Limb (tissue), 2 donors: ENCODE data around the gene PGC.

Source experiments
- DNase-seq, 2 donors: peaks; one replicate each; pipeline ENCODE4 v3.0.0-alpha.2; 2016; ENCODE audit errors: extremely low spot score in 2 of 2

The PGC gene

DNA sequence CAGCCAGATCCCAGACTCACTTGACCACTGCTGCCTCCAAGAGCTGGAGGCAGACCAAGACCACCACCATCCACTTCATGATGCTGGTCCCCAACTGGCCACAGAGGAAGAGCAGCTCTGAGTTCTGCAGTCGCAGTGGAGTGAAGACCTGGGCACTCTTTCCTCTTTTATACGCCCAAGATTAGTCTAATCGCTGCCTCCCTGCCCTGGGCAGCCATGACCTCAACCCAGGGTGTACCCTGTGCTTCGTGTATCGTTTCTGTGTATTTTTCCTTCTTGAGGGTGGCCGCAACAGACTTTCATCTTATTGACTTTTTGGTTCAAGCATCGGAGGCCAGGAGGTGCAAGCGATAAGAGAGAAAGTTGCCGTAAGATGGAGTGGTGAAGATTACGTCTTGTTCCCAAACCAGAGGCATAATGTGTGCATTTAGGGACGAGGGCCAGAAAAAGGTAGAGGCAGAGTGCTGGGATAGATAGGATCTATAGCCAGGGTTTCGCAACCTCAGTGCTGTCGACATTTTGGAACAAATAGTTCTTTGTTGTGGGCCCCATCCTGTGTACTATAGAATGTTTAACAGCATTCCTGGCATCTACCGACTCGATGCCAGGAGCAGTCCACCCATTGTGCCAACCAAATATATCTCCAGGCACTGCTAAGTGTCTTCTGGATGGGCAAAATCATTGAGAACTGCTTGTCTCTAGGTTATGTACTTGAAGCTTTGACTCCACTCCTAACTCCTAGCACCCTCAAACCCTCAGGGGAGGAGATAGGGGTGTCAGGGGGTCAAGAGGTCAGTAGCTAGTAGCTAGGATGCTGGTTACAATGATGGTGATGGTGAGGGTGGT lies at the start of gene PGC:
PGC (minus strand) TSS at position 142 of the 846 bp plus-strand sequence; CDS start at position 79, 63 bp downstream.
- peak in 1 of 2 donors; percentile 18 for DNase-seq

DNA sequence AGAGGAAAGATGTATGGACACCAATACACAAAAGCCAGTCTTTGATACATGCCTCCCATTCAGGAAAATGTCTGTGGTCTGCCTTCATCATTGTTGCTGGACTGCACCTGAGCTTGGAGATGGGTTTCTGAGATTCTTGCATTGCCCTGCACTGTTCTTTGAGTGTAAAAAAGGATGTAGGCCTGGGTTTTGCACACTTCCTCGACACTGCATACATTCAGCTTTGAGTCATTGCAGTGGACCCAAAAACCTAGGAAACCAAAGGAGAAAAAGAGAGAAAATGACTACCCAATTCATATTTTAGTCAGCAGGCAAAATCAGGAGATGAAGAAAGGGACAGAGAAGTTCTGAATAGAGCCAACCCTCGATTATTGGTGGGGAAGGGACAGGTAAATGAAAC lies 49.3 kb upstream of the PGC start:
- no peak for DNase-seq

- DNase-seq = no peak
These were observed 44.8 kb upstream of the PGC start for GRCh38 chr6:41791984-41792383.

DNA sequence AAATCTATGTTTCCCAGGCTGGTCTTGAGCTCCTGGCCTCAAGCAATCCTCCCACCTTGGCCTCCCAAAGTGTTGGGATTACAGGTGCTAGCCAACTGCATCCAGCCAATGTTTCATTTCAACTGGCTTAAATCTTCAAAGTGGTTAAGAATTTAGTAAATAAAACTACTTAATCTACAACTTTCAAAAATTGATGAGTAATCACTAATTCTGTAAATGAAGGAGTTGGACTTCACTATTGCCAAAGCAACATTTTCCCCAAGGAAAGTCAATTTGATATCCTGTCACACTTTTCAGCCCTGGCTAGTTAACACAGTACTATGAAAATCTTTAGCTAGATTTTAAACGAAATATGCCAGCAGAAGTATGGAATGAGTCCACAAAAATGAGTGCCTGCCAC lies 44.1 kb upstream of the PGC start:
- DNase-seq = no peak

GRCh38 chr6:41790045-41790444 lies 42.8 kb upstream of the PGC start:
- DNase-seq = no peak

DNA sequence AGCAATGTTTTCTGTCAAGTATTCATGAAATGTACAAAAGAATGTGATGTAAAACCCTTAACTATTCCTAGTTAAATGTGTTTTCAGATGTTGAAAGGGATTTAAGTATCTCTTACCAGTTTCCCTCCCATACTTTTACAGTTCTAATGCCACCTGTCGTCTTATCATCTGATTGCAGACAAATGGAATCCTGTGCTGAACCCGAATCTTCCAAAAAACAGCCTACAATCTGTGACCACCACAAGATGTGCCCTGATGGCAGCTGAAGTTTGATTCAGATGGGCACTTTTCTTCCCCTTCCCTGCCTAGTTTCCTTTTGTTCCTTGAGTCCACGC lies 42.2 kb upstream of the PGC start:
- no peak for DNase-seq

DNA sequence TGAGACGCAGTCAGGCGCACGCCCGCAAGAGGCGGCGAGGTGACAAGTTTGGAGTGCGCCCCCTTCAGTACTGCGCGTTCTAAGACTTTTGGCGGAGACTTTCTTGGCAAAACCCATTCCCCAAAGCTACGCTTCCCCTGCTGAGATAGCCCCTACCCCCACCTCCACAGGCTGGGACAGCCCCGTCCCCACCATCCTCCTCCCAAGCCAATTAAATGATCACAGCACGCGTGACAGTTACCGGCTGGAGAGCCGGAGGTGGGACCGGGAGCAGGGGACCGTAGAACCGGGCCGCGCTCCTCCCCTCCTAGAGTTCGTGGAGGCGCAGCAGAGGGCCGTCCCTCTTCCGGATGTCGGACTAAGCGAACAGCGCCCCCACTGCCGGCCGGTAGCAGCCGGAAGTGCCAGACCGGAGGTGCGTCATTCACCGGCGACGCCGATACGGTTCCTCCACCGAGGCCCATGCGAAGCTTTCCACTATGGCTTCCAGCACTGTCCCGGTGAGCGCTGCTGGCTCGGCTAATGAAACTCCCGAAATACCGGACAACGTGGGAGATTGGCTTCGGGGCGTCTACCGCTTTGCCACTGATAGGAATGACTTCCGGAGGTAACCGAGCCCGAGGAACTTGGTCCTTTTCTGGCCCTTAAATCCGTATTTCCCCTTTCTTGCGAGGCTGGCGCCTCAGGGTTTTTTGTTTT lies 40.2 kb upstream of the PGC start, which contains the start of gene TOMM6:
TOMM6 (plus strand) TSS at position 476 of the 699 bp plus-strand sequence; CDS start at position 480, 4 bp downstream.
- peak; percentile 95 to 97 for DNase-seq

DNA sequence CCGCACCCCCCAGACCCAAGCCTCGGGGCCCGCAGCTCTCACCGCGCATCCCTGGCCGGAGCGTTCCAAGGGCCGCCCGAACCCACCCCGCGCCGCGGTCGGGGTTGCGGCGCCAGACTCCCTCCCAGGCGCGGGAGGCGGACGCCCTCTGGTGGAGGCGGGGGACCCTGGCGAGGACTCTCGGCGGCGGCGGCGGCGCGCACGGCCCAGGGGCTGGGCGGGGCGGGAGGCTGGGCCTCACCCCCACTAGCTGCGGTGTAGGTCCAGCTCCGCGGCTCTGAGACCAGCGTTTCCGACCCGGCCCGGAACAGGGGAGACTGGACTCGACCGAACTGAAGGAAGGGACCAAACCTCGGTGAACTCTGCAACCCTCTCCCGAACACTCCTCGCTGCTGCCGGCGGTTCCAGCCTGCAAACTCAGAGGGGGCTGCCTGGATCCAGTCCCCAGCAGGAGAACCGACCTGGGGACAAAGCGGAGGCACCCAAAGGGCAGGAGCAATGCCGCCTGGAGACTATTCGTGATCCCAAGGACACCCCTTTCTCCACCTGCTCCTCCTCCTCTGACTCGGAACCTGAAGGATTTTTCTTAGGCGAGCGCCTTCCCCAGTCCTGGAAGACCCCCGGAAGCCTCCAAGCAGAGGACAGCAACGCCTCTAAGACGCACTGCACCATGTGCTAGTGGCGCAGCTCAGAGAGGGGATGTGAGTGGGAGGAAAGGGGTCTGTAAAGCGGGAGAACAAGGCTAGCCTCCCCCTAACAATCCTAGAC lies 39.4 kb upstream of the PGC start:
- DNase-seq = peak; percentile 84 to 94

DNA sequence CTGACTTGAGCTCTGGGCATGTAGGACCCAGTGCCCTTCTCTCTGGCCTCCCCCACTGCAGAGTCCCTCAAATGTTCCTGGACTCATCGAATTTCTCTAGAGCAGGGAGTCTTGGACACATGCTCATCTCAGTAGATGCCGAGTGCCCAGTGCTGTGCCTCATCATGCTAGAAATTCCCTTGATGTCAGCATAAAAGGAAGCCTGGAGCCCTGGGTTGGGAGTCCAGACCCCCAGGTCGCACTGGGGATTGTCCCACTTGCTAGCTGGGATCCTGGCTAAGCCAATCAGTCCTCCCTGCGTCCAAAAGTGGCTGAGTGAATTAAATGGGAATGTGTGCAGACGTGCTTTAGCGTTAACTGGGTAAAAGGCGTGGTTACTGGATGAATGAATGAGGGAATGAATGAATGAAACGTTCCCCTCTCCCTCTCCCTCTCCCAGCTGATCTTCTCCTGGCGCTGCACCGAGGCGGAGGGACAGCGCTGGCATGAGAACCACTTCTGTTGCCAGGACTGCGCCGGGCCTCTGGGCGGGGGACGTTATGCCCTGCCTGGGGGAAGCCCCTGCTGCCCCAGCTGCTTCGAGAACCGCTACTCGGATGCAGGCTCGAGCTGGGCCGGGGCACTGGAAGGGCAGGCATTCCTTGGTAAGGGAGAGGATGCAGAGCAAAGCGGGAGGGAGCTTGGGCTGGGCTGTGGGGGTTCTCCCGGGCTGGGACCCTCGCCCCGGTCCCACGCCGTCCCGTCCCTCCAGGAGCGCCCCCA lies 38.7 kb upstream of the PGC start:
- no peak for DNase-seq

- no peak for DNase-seq
These were observed 38.1 kb upstream of the PGC start for GRCh38 chr6:41785254-41785653.

DNA sequence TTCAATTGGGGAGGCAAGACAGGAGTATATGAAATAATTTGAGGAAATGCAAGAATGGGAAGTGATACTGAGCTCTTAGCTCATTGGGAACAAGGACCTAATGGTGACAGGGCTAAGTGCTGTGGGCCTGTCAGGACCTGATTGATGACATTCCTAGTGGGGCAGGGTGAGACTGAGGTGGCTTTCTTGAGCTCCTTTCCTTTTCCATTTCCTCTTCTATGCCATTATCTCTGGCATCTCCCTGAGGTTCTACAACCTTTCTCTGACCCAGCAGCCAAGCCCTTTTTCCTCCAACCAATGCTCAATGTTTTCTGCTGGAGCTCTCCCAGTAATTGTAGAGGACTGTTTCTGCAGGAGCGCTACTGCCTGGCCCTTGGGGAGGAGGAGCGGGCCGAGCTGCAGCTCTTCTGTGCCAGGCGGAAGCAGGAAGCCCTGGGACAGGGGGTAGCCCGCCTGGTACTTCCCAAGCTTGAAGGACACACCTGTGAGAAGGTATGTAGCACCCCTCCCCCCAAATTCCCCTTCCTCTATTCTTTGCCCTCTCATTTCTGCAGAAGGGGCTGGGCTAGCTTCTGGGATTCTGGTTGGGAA lies 37.5 kb upstream of the PGC start:
- DNase-seq = no peak

GRCh38 chr6:41783106-41783780 lies 36.0 kb upstream of the PGC start:
- DNase-seq = no peak

GRCh38 chr6:41781366-41781730 lies 34.2 kb upstream of the PGC start:
- DNase-seq = no peak

DNA sequence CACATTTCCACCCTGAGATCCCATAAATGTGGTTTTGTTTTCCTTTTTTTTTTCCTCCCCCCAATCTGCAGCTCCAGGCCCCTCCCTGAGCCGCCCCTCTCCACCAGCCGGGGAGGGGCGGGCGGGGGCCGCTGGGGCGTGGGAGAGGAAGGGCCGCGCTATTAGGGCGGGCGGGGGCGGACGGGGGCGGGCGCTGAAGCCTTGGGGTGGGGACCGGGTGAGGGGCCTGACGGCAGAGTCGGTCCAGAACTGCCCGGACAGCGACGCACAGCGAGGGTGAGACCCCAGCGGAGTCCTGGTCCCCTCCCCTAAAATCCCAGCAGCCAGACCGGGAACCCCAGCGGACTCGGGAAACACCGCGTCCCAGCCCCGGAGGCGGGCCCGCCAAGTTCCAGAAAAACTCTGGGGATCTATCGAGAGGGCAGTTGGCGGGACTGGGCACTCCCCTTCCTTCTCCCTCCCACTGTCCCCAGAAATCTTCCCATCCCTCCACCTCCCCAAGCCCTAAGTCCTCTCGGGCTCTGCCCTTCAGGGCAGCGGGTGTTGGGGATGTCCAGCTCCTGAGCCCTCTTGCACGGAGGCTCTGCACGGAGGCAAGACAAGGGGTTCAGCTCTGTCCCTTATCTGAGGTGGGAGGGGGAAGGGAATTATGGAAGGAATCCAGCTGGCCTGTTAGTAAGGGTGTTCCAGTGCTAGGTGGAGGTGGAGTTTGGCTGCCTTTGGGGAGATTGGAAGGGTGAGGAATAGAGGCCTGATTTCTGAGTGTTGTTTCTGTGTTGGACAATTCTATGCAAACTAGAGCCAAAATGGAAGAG lies 33.6 kb upstream of the PGC start, which contains the start of gene PRICKLE4:
PRICKLE4 (plus strand) TSS at position 232 of the 815 bp plus-strand sequence. CDS start 2,692 bp downstream, outside the sequence.
- DNase-seq = peak in 1 of 2 donors; percentile 62

GRCh38 chr6:41779788-41780550 lies 32.8 kb upstream of the PGC start, which contains the start of gene FRS3:
Gene FRS3, minus strand, starts transcription at chr6:41779900. Its CDS starts 2,913 bp downstream, at chr6:41776987.
- DNase-seq = peak; percentile 96 to 99

DNA sequence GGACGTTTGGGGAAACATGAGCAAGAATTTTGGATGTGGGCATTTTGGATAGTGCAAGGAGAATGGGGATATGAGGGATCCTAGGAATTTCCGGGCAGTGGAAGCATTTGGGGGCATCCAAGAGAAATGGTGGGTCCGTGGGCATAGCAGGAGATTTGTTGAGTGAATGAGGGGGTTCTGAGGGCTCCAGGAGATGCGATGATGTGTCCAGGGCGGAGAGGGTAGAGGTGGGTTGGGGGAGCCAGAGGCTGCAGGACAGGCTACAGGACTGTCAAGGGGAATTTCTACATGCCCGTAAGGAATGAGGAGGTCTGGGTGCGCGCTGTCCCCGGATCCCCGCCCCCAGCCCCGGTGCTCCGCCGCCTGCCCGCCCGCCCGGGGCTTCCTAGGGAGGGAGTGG lies 32.1 kb upstream of the PGC start:
- DNase-seq = no peak

- DNase-seq = no peak
These were observed 31.7 kb upstream of the PGC start for GRCh38 chr6:41778895-41779294.

- DNase-seq = no peak
These were observed 30.5 kb upstream of the PGC start for GRCh38 chr6:41777551-41778285.
